PC-9 (cell line): ENCODE measurements around the gene PSMA7. TPM values are rescaled to one million over a fixed set of nuclear protein-coding genes. Genes with fewer than 3 reads are reported as not detected.
A peak's percentile ranks its signal among the peaks of the same experiment; 100 is the strongest.

Experiments
- BruUV-seq: library from RNA; stranded (reverse); fragments of 400-500 nt; replicated peaks from 2 replicates; lab custom pipeline; 2021; lab: Mats Ljungman, UMichigan
- CTCF ChIA-PET: fragments of 300-600 bp; sonication (Branson Sonifier 250); formaldehyde crosslinking; loops from one replicate; lab custom pipeline; 2022; ENCODE audit warnings: antibody characterized with exemption; lab: Charles Lee
- POLR2A ChIA-PET: fragments of 300-600 bp; sonication (Branson Sonifier 250); formaldehyde crosslinking; loops from one replicate; lab custom pipeline; 2022; ENCODE audit warnings: antibody characterized with exemption; ENCODE audit not compliant: unreplicated experiment; lab: Charles Lee
- DNase-seq, 2 experiments: peaks; one replicate each; pipeline versions ENCODE4 v3.0.0 to v3.0.0-alpha.2; 2015 to 2022; ENCODE audit warnings: mixed read lengths in 1 of 2
- H2AFZ ChIP-seq: fragments of 200-600 bp; sonication (generic); 2 replicates; pipeline ENCODE4 v1.8.1; 2017; ENCODE audit warnings: antibody characterized with exemption
- H3F3A ChIP-seq: fragments of 200-600 bp; sonication (generic); 2 replicates; pipeline ENCODE4 v1.8.1; 2017; ENCODE audit warnings: antibody characterized with exemption, mild to moderate bottlenecking, low read depth; ENCODE audit not compliant: insufficient read depth
- H3K27ac ChIP-seq: fragments of 200-600 bp; sonication (generic); 2 replicates; pipeline ENCODE4 v1.6.1; 2016; ENCODE audit warnings: mixed run types
- H3K27me3 ChIP-seq: fragments of 200-600 bp; sonication (generic); 2 replicates; pipeline ENCODE4 v1.6.1; 2016; ENCODE audit warnings: low read depth, mixed run types; ENCODE audit not compliant: insufficient read depth
- H3K36me3 ChIP-seq: fragments of 200-600 bp; sonication (generic); 2 replicates; pipeline ENCODE4 v1.6.1; 2016; ENCODE audit warnings: low read depth, mixed run types
- H3K4me1 ChIP-seq: fragments of 200-600 bp; sonication (generic); replicated peaks from 2 replicates; pipeline ENCODE4 v1.6.1; 2016; ENCODE audit warnings: mixed run types; ENCODE audit not compliant: insufficient read depth
- H3K4me2 ChIP-seq: fragments of 200-600 bp; sonication (generic); 2 replicates; pipeline ENCODE4 v1.6.1; 2017; ENCODE audit warnings: mixed run types
- H3K4me3 ChIP-seq: fragments of 200-600 bp; sonication (generic); 2 replicates; pipeline ENCODE4 v1.6.1; 2016; ENCODE audit warnings: mixed run types
- H3K79me2 ChIP-seq: fragments of 200-600 bp; sonication (generic); 2 replicates; pipeline ENCODE4 v1.6.1; 2017; ENCODE audit warnings: low read depth, mixed run types
- H3K9me2 ChIP-seq: fragments of 200-600 bp; sonication (generic); 2 replicates; pipeline ENCODE4 v1.8.1; 2017; ENCODE audit warnings: mild to moderate bottlenecking; ENCODE audit not compliant: insufficient read depth
- H3K9me3 ChIP-seq: fragments of 200-600 bp; sonication (generic); 2 replicates; pipeline ENCODE4 v1.8.1; 2016; ENCODE audit warnings: low read depth; ENCODE audit not compliant: insufficient read depth
- H4K20me1 ChIP-seq: fragments of 200-600 bp; sonication (generic); 2 replicates; pipeline ENCODE4 v1.8.1; 2017; ENCODE audit not compliant: insufficient read depth
- CTCF ChIP-seq: fragments of 200-600 bp; sonication (generic); conservative IDR thresholded peaks from 2 replicates; pipeline ENCODE4 v1.6.1; 2017; ENCODE audit warnings: mixed run types, antibody characterized with exemption, mild to moderate bottlenecking, moderate library complexity
- EZH2 ChIP-seq: fragments of 200-600 bp; sonication (generic); IDR thresholded peaks from 2 replicates; pipeline ENCODE4 v1.8.0; 2017; ENCODE audit warnings: antibody characterized with exemption, low read depth
- intact Hi-C: fragments of 100-400 bp; cut with micrococcal nuclease; formaldehyde crosslinking; loops from one replicate; pipeline ENCODE4 v1.10.0; 2022; ENCODE audit not compliant: unreplicated experiment
- total RNA-seq: library from RNA; stranded (reverse); gene quantifications from 2 replicates; pipeline ENCODE4 v1.2.3, GENCODE V29; 2021

PSMA7 gene
- total RNA-seq, 1 experiment from 2014 or later: 391 TPM

GRCh38 chr20:62186096-62186426 lies 42.9 kb upstream of the PSMA7 start:
- H3K4me1 ChIP-seq: peaks cover 18% of the 10 kb centered on the region
- peaks cover 70% of the 10 kb centered on the region for H3K79me2 ChIP-seq
- BruUV-seq: no TSS peak
- intact Hi-C loops: no loop called here
- H3K9me2 ChIP-seq: no peaks in the 10 kb centered on the region
- H3F3A ChIP-seq: peaks cover 26% of the 10 kb centered on the region; the same call in 1 of the 2 replicates
- H4K20me1 ChIP-seq: peaks cover 29% of the 10 kb centered on the region
- no peak for DNase-seq
- no peak overlapping the region for H3K4me2 ChIP-seq
- ChIA-PET CTCF (no interaction called here), POLR2A (no interaction called here)
- no peaks in the 10 kb centered on the region for H3K27me3 ChIP-seq
- TF ChIP-seq CTCF (no peak), EZH2 (no peak)
- no peak overlapping the region for H2AFZ ChIP-seq
- no peak overlapping the region for H3K4me3 ChIP-seq
- H3K36me3 ChIP-seq: peaks cover 20% of the 10 kb centered on the region
- no peaks in the 10 kb centered on the region for H3K9me3 ChIP-seq
- no peak overlapping the region for H3K27ac ChIP-seq

GRCh38 chr20:62183426-62184142 lies 40.4 kb upstream of the PSMA7 start:
- H3K27ac ChIP-seq: peak overlapping the region; percentile 58
- TF ChIP-seq EZH2 (no peak), CTCF (no peak)
- peaks cover 20% of the 10 kb centered on the region for H3K4me1 ChIP-seq
- H3K9me3 ChIP-seq: no peaks in the 10 kb centered on the region
- H3K9me2 ChIP-seq: no peaks in the 10 kb centered on the region
- DNase-seq: no peak
- H2AFZ ChIP-seq: peak overlapping the region; percentile 80
- H4K20me1 ChIP-seq: peaks cover 10% of the 10 kb centered on the region; the same call in 1 of the 2 replicates
- CTCF ChIA-PET: no interaction called here
- intact Hi-C loops: loop anchor here (2.0 kb wide), 1 partner anchor 55 kb away; the partner anchor contains the start of gene OSBPL2
- H3F3A ChIP-seq: peaks cover 32% of the 10 kb centered on the region; the same call in 1 of the 2 replicates
- H3K36me3 ChIP-seq: peaks cover 7% of the 10 kb centered on the region; the same call in 1 of the 2 replicates
- peaks cover 64% of the 10 kb centered on the region for H3K79me2 ChIP-seq
- POLR2A ChIA-PET: interaction anchor here (0.6 kb wide), 1 partner anchor 118 kb away, joined by 8 read pairs; no protein-coding TSS in a partner anchor
- H3K4me2 ChIP-seq: peak overlapping the region; percentile 88
- peak overlapping the region; percentile 81 for H3K4me3 ChIP-seq
- TSS peak; percentile 72 for BruUV-seq
- no peaks in the 10 kb centered on the region for H3K27me3 ChIP-seq

- ChIA-PET CTCF (no interaction called here), POLR2A (interaction anchor here (0.6 kb wide), 1 partner anchor 117 kb away, joined by 8 read pairs; no protein-coding TSS in a partner anchor)
- peak within 1 kb of the TSS; percentile 58 for H3K27ac ChIP-seq
- peak within 1 kb of the TSS; percentile 80 for H2AFZ ChIP-seq
- H3K36me3 ChIP-seq: 0 out of 2 replicates have a peak, but pooled peaks cover 7% of the 10 kb centered on the region
- DNase-seq: peak; percentile 92 to 93
- no peaks in the 10 kb centered on the region for H3K9me3 ChIP-seq
- intact Hi-C loops: loop anchor here (1.0 to 2.0 kb wide), 2 partner anchors 39 to 56 kb away; partner anchors contain the start of genes OSBPL2, PSMA7 and SS18L1
- H4K20me1 ChIP-seq: peaks cover 9% of the 10 kb centered on the region; the same call in 1 of the 2 replicates
- no peaks in the 10 kb centered on the region for H3K9me2 ChIP-seq
- TF ChIP-seq EZH2: no peak
- TF ChIP-seq CTCF: no peak
- peaks cover 20% of the 10 kb centered on the region for H3K4me1 ChIP-seq
- peaks cover 32% of the 10 kb centered on the region; the same call in 1 of the 2 replicates for H3F3A ChIP-seq
- H3K4me2 ChIP-seq: peak within 1 kb of the TSS; percentile 88
- H3K79me2 ChIP-seq: peaks cover 56% of the 10 kb centered on the region
- BruUV-seq: TSS peak; percentile 89
- no peaks in the 10 kb centered on the region for H3K27me3 ChIP-seq
- peak within 1 kb of the TSS; percentile 81 for H3K4me3 ChIP-seq
These were observed 39.6 kb upstream of the PSMA7 start, which contains the start of gene MTG2 for GRCh38 chr20:62182469-62183425. TSS of gene MTG2 (plus strand) at chr20:62183028. CDS start at chr20:62193421, 10,393 bp downstream.
